ENCODE data around the gene CCDC38.

DNA sequence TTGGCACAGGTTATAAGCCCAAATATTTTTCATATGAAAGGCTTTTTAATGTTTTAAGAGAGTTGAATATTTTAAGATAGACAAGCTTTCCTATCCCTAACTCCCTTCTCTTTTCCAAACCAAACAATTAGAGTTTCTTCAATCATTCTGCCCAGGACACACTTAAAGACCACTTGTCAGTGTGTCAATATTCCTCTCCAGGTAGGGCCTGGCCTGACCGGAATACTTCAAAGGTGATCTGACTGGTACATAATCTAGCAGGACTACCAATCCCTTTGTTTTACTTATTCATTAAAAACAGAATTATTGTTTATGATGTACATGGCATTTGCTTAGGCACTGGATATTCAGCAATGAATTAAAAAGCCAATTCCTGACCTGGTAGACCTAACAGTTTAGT, 107.8 kb downstream of the CCDC38 start:
- TF ChIP-seq EZH2 (IDR thresholded peaks at IDR 0.05; ENCODE audit: borderline replicate concordance) (no peak), EZH2phosphoT487 (IDR thresholded peaks at IDR 0.05; ENCODE audit: low read depth, severe bottlenecking, unreplicated experiment) (no peak)
- TF ChIP-seq, protein P1, sequence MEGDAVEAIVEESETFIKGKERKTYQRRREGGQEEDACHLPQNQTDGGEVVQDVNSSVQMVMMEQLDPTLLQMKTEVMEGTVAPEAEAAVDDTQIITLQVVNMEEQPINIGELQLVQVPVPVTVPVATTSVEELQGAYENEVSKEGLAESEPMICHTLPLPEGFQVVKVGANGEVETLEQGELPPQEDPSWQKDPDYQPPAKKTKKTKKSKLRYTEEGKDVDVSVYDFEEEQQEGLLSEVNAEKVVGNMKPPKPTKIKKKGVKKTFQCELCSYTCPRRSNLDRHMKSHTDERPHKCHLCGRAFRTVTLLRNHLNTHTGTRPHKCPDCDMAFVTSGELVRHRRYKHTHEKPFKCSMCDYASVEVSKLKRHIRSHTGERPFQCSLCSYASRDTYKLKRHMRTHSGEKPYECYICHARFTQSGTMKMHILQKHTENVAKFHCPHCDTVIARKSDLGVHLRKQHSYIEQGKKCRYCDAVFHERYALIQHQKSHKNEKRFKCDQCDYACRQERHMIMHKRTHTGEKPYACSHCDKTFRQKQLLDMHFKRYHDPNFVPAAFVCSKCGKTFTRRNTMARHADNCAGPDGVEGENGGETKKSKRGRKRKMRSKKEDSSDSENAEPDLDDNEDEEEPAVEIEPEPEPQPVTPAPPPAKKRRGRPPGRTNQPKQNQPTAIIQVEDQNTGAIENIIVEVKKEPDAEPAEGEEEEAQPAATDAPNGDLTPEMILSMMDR (IDR thresholded peaks at IDR 0.05; ENCODE audit: poor library complexity): no peak

All from hepatocyte (in vitro differentiated cells).